Uterus (tissue), 4 donors: ENCODE measurements around the gene ABCA2. TPM values are rescaled to one million over a fixed set of nuclear protein-coding genes. Genes with fewer than 3 reads are reported as not detected.

ENCODE experiments used
- DNase-seq, 2 donors: peaks; one replicate each; pipeline ENCODE4 v3.0.0-alpha.2; 2019 to 2020
- H3K27ac ChIP-seq, 2 donors: fragments of 200-600 bp; sonication (generic); 1 replicate in 1 of 2; 2 replicates in 1 of 2; pipeline ENCODE4 v1.5.1; 2016 to 2018
- H3K27me3 ChIP-seq, 2 donors: fragments of 200-600 bp; sonication (generic); one replicate each; pipeline ENCODE4 v1.5.1; 2018 to 2019; ENCODE audit warnings: control low read depth in 1 of 2
- H3K36me3 ChIP-seq, 2 donors: fragments of 200-600 bp; sonication (generic); one replicate each; pipeline ENCODE4 v1.5.1; 2019; ENCODE audit warnings: control low read depth in 1 of 2
- H3K4me1 ChIP-seq, 2 donors: fragments of 200-600 bp; sonication (generic); one replicate each; pipeline ENCODE4 v1.5.1; 2018 to 2019; ENCODE audit warnings: control low read depth in 1 of 2
- H3K4me3 ChIP-seq, 2 donors: fragments of 200-600 bp; sonication (generic); 1 replicate in 1 of 2; 2 replicates in 1 of 2; pipeline ENCODE4 v1.5.1; 2018 to 2019; ENCODE audit warnings: mild to moderate bottlenecking in 1 of 2
- H3K9me3 ChIP-seq, 2 donors: fragments of 200-600 bp; sonication (generic); one replicate each; pipeline ENCODE4 v1.5.1; 2019; ENCODE audit warnings: control low read depth in 1 of 2
- POLR2A ChIP-seq, 2 donors: fragments of 450-650 bp; IDR thresholded peaks; one replicate each; pipeline ENCODE4 v1.6.1; 2016; ENCODE audit warnings: antibody characterized with exemption in 2 of 2, mild to moderate bottlenecking in 1 of 2, moderate library complexity in 1 of 2
- intact Hi-C: fragments of 100-400 bp; cut with DNase I; formaldehyde crosslinking; loops from one replicate; pipeline ENCODE4 v1.15.1; 2023; ENCODE audit warnings: low total_unique reads
- total RNA-seq, 4 donors: library from RNA; depleted of rRNA in 3 of 4; stranded (reverse); fragments of >200 nt in 3 of 4; gene quantifications; one replicate each; pipeline versions ENCODE4 v1.1.0 to v1.2.4, GENCODE V29; 2014 to 2023
- TF ChIP-seq, protein P1 (sequence below), 4 experiments: fragments of 200-600 bp in 2 of 4; fragments of 450-650 bp in 2 of 4; sonication (generic) in 2 of 4; IDR thresholded peaks; one replicate each; pipeline ENCODE4 v1.5.1; 2016 to 2019; ENCODE audit warnings: antibody characterized with exemption in 4 of 4, mild to moderate bottlenecking in 2 of 4, moderate library complexity in 1 of 4
- donor health status: DM: yes; HTN: yes; CAD: no.

The ABCA2 gene
- total RNA-seq, 4 donors from 2014 or later = 24.8 to 36.9 (median 26.1) TPM

DNA sequence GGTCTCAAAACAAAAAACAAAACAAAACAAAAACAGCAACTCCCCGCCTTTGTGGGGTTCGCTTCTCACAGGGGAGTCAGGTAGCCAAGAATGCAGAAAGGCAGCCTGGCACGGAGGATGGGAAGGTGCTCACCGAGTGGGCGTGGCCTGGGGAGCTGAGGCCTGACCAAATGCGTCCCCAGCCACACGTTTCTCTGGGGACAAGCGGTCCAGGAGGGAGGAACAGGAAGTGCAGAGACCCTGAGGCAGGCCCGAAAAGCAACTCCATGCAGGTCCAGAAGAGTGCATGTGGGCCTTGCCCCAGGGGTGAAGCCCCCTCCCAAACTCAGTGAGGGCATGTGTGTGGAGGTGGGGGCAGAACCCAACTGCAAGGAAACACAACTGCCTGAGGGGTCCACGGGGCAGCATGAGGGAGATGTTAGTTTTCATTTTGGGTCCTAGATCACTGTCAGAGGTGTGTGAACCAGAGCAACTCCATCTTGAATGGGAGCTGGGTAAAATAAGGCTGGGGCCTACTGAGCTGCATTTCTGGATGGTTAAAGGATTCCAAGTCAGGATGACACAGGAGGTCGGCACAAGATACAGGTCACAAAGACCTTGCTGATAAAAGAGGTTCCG lies 46.7 kb upstream of the ABCA2 start:
- no peak overlapping the region for H3K4me3 ChIP-seq
- intact Hi-C loops = no loop called here
- DNase-seq = no peak
- H3K36me3 ChIP-seq = no peaks in the 10 kb centered on the region
- H3K4me1 ChIP-seq = peaks cover 0 to 20% of the 10 kb centered on the region in 2 donors
- no peaks in the 10 kb centered on the region for H3K27me3 ChIP-seq
- no peak overlapping the region for H3K27ac ChIP-seq
- H3K9me3 ChIP-seq = no peaks in the 10 kb centered on the region
- TF ChIP-seq POLR2A (IDR thresholded peaks at IDR 0.05) = no peak
- TF ChIP-seq, protein P1, sequence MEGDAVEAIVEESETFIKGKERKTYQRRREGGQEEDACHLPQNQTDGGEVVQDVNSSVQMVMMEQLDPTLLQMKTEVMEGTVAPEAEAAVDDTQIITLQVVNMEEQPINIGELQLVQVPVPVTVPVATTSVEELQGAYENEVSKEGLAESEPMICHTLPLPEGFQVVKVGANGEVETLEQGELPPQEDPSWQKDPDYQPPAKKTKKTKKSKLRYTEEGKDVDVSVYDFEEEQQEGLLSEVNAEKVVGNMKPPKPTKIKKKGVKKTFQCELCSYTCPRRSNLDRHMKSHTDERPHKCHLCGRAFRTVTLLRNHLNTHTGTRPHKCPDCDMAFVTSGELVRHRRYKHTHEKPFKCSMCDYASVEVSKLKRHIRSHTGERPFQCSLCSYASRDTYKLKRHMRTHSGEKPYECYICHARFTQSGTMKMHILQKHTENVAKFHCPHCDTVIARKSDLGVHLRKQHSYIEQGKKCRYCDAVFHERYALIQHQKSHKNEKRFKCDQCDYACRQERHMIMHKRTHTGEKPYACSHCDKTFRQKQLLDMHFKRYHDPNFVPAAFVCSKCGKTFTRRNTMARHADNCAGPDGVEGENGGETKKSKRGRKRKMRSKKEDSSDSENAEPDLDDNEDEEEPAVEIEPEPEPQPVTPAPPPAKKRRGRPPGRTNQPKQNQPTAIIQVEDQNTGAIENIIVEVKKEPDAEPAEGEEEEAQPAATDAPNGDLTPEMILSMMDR (IDR thresholded peaks at IDR 0.05) = no peak

GRCh38 chr9:137073992-137074399 lies 46.0 kb upstream of the ABCA2 start:
- DNase-seq = no peak
- H3K4me1 ChIP-seq = peaks cover 0 to 22% of the 10 kb centered on the region in 2 donors
- peaks cover 0 to 4% of the 10 kb centered on the region in 2 donors for H3K27me3 ChIP-seq
- intact Hi-C loops = no loop called here
- TF ChIP-seq, protein P1 (IDR thresholded peaks at IDR 0.05) = no peak
- no peak for TF ChIP-seq POLR2A (IDR thresholded peaks at IDR 0.05)
- H3K9me3 ChIP-seq = no peaks in the 10 kb centered on the region
- no peaks in the 10 kb centered on the region for H3K36me3 ChIP-seq
- H3K4me3 ChIP-seq = no peak overlapping the region
- H3K27ac ChIP-seq = no peak overlapping the region

DNA sequence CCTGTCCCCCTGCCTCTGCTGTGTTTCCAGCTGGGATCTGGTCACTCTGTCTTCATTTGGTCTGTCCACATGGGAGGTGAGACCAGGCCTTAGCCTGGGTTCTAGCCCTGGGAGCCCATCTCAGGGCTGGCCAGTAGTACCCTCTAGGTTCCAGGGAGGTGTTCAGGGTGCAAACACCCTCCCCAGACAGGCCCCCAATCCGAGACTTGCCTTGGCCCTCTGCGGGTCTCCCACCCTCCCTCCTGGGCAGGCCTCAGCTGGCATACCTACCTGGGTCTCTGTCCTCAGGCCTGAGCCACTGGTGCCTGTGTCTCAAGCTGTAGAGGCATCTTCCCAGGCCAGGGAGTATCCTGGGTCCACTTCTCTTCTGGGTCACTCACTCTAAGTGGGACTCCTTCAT lies 43.2 kb upstream of the ABCA2 start:
- intact Hi-C loops = no loop called here
- Histone ChIP-seq H3K4me1 (peaks cover 0 to 15% of the 10 kb centered on the region in 2 donors), H3K27ac (no peak overlapping the region), H3K27me3 (peaks cover 0 to 10% of the 10 kb centered on the region in 2 donors), H3K36me3 (no peaks in the 10 kb centered on the region), H3K9me3 (no peaks in the 10 kb centered on the region), H3K4me3 (no peak overlapping the region)
- no peak for DNase-seq
- TF ChIP-seq, protein P1 (IDR thresholded peaks at IDR 0.05) = no peak
- no peak for TF ChIP-seq POLR2A (IDR thresholded peaks at IDR 0.05)

DNA sequence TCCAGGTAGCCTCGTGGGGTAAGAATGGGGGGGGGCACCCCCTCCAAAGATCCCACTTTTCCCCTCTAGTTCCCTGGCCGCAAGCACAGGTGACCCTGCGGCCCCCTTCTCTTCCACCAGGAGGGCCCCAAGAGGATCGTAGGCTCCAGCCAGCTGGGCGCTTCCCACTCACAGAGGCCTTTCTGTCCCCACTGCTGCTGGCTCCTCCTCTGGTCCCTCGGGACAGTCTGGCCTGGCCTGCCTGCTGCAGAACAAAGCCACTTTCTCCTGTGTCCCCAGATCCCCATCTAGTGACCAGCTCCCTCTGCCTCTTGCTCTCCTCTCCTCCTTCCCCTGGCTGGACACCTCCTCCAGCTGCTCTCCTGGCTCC lies 42.9 kb upstream of the ABCA2 start:
- Histone ChIP-seq H3K9me3 (no peaks in the 10 kb centered on the region), H3K27ac (no peak overlapping the region), H3K4me1 (peaks cover 0 to 15% of the 10 kb centered on the region in 2 donors), H3K27me3 (peaks cover 0 to 10% of the 10 kb centered on the region in 2 donors), H3K4me3 (peak overlapping the region; percentile 7 to 21), H3K36me3 (no peaks in the 10 kb centered on the region)
- TF ChIP-seq POLR2A (IDR thresholded peaks at IDR 0.05) = no peak
- TF ChIP-seq, protein P1 (IDR thresholded peaks at IDR 0.05) = no peak
- DNase-seq = no peak
- intact Hi-C loops = no loop called here

DNA sequence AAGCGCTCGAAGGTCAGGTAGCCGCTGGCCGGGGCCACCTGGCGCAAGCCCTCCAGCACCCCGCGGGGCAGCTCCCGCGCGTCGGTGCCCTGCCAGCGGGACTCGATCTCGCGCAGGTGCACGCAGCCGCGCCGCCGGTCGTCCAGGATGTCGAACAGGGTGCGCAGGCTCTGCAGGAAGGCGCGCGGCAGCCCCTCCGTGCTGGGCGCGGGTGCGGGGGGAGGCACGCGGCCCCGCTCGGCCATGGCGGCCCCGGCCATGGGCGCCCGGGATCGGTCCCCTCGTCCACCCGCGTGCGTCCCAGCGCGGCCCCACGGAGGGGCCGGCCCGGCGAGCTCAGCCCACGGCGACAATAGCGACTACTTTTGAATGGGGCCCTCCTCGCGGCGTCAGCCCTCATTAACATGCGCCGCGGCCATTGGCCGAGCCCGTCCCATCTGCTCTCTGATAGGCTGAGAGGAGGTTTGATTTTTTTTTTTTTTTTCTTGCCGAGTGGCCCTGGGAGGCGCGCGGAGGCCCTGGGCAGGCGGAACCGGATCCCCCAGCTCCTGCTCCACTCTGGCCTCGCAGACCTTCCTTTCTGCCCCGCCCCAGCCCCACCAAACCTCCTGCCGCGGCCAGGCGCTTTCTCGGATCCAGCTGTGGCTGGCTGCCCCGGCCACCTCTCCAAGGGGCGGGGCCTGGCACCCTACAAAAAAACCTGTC lies 42.3 kb upstream of the ABCA2 start, which contains the start of gene SAPCD2:
TSS of gene SAPCD2 (minus strand) at position 357 of the 705 bp plus-strand sequence. CDS start at position 260, 97 bp downstream.
- intact Hi-C loops = no loop called here
- Histone ChIP-seq H3K4me3 (peak within 1 kb of the TSS; percentile 7 to 21), H3K36me3 (no peaks in the 10 kb centered on the region), H3K27ac (no peak within 1 kb of the TSS), H3K4me1 (peaks cover 0 to 15% of the 10 kb centered on the region in 2 donors), H3K9me3 (no peaks in the 10 kb centered on the region), H3K27me3 (peaks cover 0 to 10% of the 10 kb centered on the region in 2 donors)
- TF ChIP-seq, protein P1 (IDR thresholded peaks at IDR 0.05) = no peak
- peak in 1 of 2 donors; percentile 16 for TF ChIP-seq POLR2A (IDR thresholded peaks at IDR 0.05)
- DNase-seq = peak; percentile 66
